ENCODE measurements around the gene RNF31. TPM values are rescaled to one million over a fixed set of nuclear protein-coding genes. Genes with fewer than 3 reads are reported as not detected.
A peak's percentile ranks its signal among the peaks of the same experiment; 100 is the strongest.

The RNF31 gene
- total RNA-seq, 2 experiments from 2014 or later = 73.7 to 98.4 TPM

DNA sequence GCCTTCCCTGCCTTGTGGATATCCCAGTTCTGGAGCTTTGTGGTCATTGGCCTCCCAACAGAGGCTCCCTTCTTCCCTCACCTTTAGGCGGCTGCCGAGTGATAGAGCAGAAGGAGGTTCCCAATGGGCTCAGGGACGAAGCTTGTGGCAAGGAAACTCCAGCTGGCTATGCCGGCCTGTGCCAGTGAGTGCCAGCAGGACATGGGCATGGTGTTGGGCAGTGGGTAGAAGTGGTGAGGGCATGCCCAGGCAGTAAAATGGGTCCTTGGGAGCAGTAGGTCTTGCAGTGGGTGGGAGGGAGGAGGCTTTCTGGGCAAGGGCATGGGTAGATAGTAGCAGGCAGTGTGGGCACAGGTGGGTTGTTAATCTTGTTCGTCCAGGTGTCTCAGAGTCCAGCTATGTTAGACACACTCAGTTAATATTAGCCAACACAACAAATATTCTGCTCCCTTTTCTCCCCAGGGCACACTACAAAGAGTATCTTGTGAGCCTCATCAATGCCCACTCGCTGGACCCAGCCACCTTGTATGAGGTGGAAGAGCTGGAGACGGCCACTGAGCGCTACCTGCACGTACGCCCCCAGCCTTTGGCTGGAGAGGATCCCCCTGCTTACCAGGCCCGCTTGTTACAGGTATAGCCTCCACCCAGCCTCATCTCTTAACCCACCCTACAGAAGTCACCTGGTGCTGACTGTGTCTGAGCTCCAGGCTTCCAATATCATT, 12.6 kb downstream of the RNF31 start:
- no peak for ATAC-seq
- Mint-ChIP-seq H3K4me3 (no peak overlapping the region), H3K27me3 (no peaks in the 10 kb centered on the region), H3K27ac (peak overlapping the region; percentile 97), H3K9me3 (ENCODE audit: low read depth) (no peaks in the 10 kb centered on the region), H3K36me3 (ENCODE audit: low read depth) (peaks cover 71% of the 10 kb centered on the region), H3K4me1 (peaks cover 32% of the 10 kb centered on the region)
- DNase-seq = no peak
- intact Hi-C loops (cut with DNase I, micrococcal nuclease) = loop anchor here in 1 of 2 experiments (2.0 kb wide), 1 partner anchor 145 kb away; no protein-coding TSS in a partner anchor
- POLR2A ChIA-PET = interaction anchor here (1.2 to 3.6 kb wide), 8 partner anchors 9 to 79 kb away, joined by 3 to 36 read pairs (median 7); partner anchors contain the start of genes CHMP4A, DCAF11, EMC9 and NRL
- CTCF ChIA-PET = interaction anchor here (0.6 to 3.6 kb wide), 15 partner anchors 9 to 147 kb away, joined by 3 to 43 read pairs (median 14); partner anchors contain the start of genes CIDEB, DCAF11, EMC9 and NRL

DNA sequence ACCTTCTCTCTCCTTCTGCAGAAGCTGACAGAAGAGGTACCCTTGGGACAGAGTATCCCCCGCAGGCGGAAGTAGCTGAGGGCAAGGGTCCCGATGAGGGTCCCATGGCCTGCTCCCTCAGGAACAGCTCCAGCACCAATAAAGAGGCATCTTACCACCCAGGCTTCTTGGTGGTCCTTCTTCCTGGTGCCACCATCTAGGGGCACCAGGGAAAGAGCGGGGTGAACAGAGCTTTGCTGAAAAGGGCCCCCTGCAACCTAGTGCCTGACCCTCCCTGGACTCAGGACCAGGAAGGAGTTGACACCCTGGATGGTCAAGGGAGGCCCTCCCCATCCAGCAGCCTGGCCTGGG, 13.2 kb downstream of the RNF31 start:
- H3K9me3 Mint-ChIP-seq (ENCODE audit: low read depth) = no peaks in the 10 kb centered on the region
- intact Hi-C loops (cut with DNase I, micrococcal nuclease) = loop anchor here in 1 of 2 experiments (2.0 kb wide), 1 partner anchor 146 kb away; no protein-coding TSS in a partner anchor
- ChIA-PET POLR2A (interaction anchor here (0.6 to 3.6 kb wide), 13 partner anchors 9 to 80 kb away, joined by 3 to 36 read pairs (median 5); partner anchors contain the start of genes CHMP4A, DCAF11, EMC9 and MDP1), CTCF (interaction anchor here (0.6 to 3.6 kb wide), 27 partner anchors 8 to 172 kb away, joined by 3 to 43 read pairs (median 6); partner anchors contain the start of genes CIDEB, DCAF11, DHRS4L2 and EMC9)
- DNase-seq = no peak
- peak overlapping the region; percentile 84 for H3K4me3 Mint-ChIP-seq
- peaks cover 35% of the 10 kb centered on the region for H3K4me1 Mint-ChIP-seq
- H3K36me3 Mint-ChIP-seq (ENCODE audit: low read depth) = peaks cover 72% of the 10 kb centered on the region
- H3K27me3 Mint-ChIP-seq = no peaks in the 10 kb centered on the region
- no peak for ATAC-seq
- H3K27ac Mint-ChIP-seq = peak overlapping the region; percentile 97

DNA sequence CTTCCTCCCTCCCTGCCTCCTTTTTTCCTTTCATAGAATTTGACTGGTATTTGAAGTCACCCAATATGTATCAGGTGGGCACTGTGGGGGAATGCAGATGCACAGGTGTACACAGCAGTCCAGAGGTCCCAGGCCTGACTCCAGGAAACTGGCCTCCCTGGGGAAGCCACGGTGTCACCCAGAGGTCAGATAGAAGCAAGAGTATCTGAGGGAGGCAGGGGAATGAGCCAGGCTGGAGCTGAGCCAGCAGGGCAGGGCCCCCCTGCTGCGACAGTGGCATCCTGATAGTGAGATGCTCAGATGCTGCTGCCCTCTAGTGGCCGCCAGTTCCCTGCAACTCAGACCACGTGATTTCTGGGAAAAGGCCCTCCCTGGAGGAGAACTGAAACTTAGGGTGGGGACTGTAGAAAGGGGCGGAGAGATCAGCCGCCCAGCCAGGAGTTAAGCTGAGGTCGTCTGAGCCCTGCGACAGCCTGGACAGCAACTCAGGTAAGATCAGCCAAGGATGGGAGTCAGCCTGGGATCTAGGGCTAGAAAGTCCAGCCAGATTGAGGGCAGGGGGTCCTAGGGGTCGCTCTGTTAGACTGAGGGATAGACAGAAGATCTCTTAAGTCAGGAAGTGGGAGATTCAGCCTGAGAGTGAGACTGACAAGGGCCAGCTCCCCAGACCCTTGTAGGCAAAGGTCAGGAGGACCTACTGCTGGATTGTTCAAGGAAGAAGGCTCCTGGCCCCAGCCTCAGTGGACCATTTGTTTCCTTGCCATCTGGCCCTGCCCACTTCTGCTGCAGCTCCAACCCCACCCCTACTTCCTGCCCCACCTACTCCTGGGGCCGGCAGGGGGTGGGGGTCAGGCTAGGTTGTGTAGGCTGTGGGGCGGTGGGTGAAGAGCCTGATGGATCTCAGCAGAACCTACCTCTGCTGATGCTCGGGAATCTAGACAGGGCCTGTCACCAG, 13.8 kb downstream of the RNF31 start, which contains the start of gene IRF9:
IRF9 (plus strand) TSS at position 416 of the 955 bp plus-strand sequence. CDS start 880 bp downstream, outside the sequence.
- peak within 1 kb of the TSS; percentile 97 for H3K27ac Mint-ChIP-seq
- peak within 1 kb of the TSS; percentile 84 for H3K4me3 Mint-ChIP-seq
- ChIA-PET CTCF (interaction anchor here (0.6 to 3.6 kb wide), 40 partner anchors 9 to 1066 kb away, joined by 3 to 43 read pairs (median 4); partner anchors contain the start of genes C14orf119, CHMP4A, CIDEB and DCAF11), POLR2A (interaction anchor here (0.6 to 3.6 kb wide), 20 partner anchors 8 to 112 kb away, joined by 3 to 36 read pairs (median 5); partner anchors contain the start of genes CHMP4A, DCAF11, EMC9 and IPO4)
- peaks cover 73% of the 10 kb centered on the region for H3K36me3 Mint-ChIP-seq (ENCODE audit: low read depth)
- ATAC-seq (peak; percentile 89), DNase-seq (peak; percentile 98)
- H3K9me3 Mint-ChIP-seq (ENCODE audit: low read depth) = no peaks in the 10 kb centered on the region
- H3K4me1 Mint-ChIP-seq = peaks cover 35% of the 10 kb centered on the region
- no peaks in the 10 kb centered on the region for H3K27me3 Mint-ChIP-seq
- intact Hi-C loops (cut with DNase I, micrococcal nuclease) = loop anchor here (1.0 to 2.0 kb wide), 17 partner anchors 14 to 269 kb away; partner anchors contain the start of genes DCAF11 (in 2 of the 2), EMC9 (in 2 of the 2), IPO4 (in 2 of the 2) and NRL (in 2 of the 2)

GRCh38 chr14:24162093-24162492, 14.8 kb downstream of the RNF31 start:
- no peaks in the 10 kb centered on the region for H3K9me3 Mint-ChIP-seq (ENCODE audit: low read depth)
- DNase-seq (peak; percentile 56), ATAC-seq (peak; percentile 13)
- H3K36me3 Mint-ChIP-seq (ENCODE audit: low read depth) = peaks cover 76% of the 10 kb centered on the region
- ChIA-PET POLR2A (interaction anchor here (0.6 to 3.6 kb wide), 15 partner anchors 7 to 111 kb away, joined by 3 to 36 read pairs (median 5); partner anchors contain the start of genes DCAF11, EMC9, IPO4 and NRL), CTCF (interaction anchor here (0.6 to 3.6 kb wide), 22 partner anchors 12 to 623 kb away, joined by 3 to 43 read pairs (median 6); partner anchors contain the start of genes CHMP4A, CIDEB, DCAF11 and EMC9)
- H3K27me3 Mint-ChIP-seq = no peaks in the 10 kb centered on the region
- intact Hi-C loops (cut with DNase I, micrococcal nuclease) = no loop called here
- peaks cover 38% of the 10 kb centered on the region for H3K4me1 Mint-ChIP-seq
- H3K27ac Mint-ChIP-seq = peak overlapping the region; percentile 97
- peak overlapping the region; percentile 84 for H3K4me3 Mint-ChIP-seq

GRCh38 chr14:24164518-24164991, 17.3 kb downstream of the RNF31 start:
- peaks cover 47% of the 10 kb centered on the region for H3K4me1 Mint-ChIP-seq
- H3K9me3 Mint-ChIP-seq (ENCODE audit: low read depth) = no peaks in the 10 kb centered on the region
- ChIA-PET POLR2A (interaction anchor here (1.2 to 1.6 kb wide), 5 partner anchors 9 to 50 kb away, joined by 3 to 4 read pairs (median 3); partner anchors contain the start of genes DCAF11, NRL and PSME1), CTCF (interaction anchor here (0.6 to 1.1 kb wide), 2 partner anchors 12 to 575 kb away, joined by 3 read pairs; no protein-coding TSS in a partner anchor)
- ATAC-seq = no peak
- no peaks in the 10 kb centered on the region for H3K27me3 Mint-ChIP-seq
- H3K4me3 Mint-ChIP-seq = no peak overlapping the region
- no peak for DNase-seq
- peaks cover 78% of the 10 kb centered on the region for H3K36me3 Mint-ChIP-seq (ENCODE audit: low read depth)
- H3K27ac Mint-ChIP-seq = peak overlapping the region; percentile 60
- intact Hi-C loops (cut with DNase I, micrococcal nuclease) = no loop called here

DNA sequence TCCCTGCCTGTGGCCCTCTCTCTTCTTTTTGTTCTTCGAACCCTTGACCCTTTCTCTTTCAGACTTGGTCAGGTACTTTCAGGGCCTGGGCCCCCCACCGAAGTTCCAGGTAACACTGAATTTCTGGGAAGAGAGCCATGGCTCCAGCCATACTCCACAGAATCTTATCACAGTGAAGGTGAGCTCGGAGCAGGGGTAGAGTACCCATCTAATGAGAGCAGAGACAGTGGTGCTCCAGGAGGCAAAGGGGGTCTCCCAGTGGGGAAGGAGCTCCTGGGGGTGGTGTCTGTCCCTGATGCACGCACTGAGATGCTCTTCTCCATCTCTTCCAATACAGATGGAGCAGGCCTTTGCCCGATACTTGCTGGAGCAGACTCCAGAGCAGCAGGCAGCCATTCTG, 18.5 kb downstream of the RNF31 start:
- H3K9me3 Mint-ChIP-seq (ENCODE audit: low read depth) = no peaks in the 10 kb centered on the region
- H3K4me1 Mint-ChIP-seq = peaks cover 48% of the 10 kb centered on the region
- ATAC-seq (no peak), DNase-seq (no peak)
- no peak overlapping the region for H3K4me3 Mint-ChIP-seq
- H3K36me3 Mint-ChIP-seq (ENCODE audit: low read depth) = peaks cover 76% of the 10 kb centered on the region
- peak overlapping the region; percentile 43 for H3K27ac Mint-ChIP-seq
- H3K27me3 Mint-ChIP-seq = no peaks in the 10 kb centered on the region
- ChIA-PET CTCF (interaction anchor here (0.6 to 1.1 kb wide), 2 partner anchors 11 to 153 kb away, joined by 3 read pairs; no protein-coding TSS in a partner anchor), POLR2A (interaction anchor here (0.6 to 1.3 kb wide), 5 partner anchors 8 to 195 kb away, joined by 3 to 6 read pairs (median 3); no protein-coding TSS in a partner anchor)
- intact Hi-C loops (cut with DNase I, micrococcal nuclease) = no loop called here

DNA sequence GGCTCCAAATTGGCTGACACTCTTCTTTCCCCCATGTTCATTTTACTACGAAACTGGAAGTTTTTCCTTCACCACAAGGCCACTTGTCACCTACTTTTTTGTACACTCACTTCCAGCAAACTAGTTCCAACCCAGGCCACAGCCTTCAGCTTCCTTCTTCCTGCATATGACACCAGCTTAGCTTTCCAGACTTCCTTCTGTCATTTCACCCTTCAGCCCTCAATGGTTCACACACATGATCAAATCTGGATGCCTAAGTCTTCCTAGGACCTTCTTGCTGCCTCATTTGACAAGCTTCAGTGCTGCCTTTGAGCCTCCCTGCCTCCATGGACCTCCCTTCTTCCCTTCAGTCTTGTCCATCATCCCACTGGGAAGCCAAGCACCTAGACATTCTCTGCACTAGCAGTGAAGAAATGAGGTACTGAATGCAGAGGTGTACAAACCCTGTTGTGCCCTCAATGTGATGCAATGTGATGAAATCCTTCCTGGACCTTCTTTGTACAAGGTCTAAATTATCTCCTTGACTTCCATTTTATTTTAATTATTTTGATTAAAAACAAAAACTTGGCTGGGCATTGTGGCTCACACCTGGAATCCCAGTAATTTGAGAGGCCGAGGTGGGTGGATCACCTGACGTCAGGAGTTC, 20.3 kb downstream of the RNF31 start:
- CTCF ChIA-PET = no interaction called here
- intact Hi-C loops (cut with DNase I, micrococcal nuclease) = no loop called here
- H3K4me1 Mint-ChIP-seq = peaks cover 52% of the 10 kb centered on the region

GRCh38 chr14:24171422-24172260, 24.3 kb downstream of the RNF31 start, which contains the start of gene REC8:
REC8 (plus strand) TSS chr14:24172080; CDS start chr14:24172553, 473 bp downstream.
- Mint-ChIP-seq H3K4me3 (peak within 1 kb of the TSS; percentile 66), H3K27me3 (no peaks in the 10 kb centered on the region), H3K27ac (peak within 1 kb of the TSS; percentile 69), H3K36me3 (ENCODE audit: low read depth) (peaks cover 46% of the 10 kb centered on the region), H3K4me1 (peaks cover 31% of the 10 kb centered on the region), H3K9me3 (ENCODE audit: low read depth) (no peaks in the 10 kb centered on the region)
- peak; percentile 75 for DNase-seq
- CTCF ChIA-PET = interaction anchor here (0.7 to 2.8 kb wide), 2 partner anchors 11 to 612 kb away, joined by 3 to 10 read pairs; partner anchors contain the start of gene IRF9
- POLR2A ChIA-PET = interaction anchor here (0.6 to 1.5 kb wide), 4 partner anchors 9 to 77 kb away, joined by 4 to 11 read pairs (median 4); partner anchors contain the start of gene IRF9
- intact Hi-C loops (cut with DNase I, micrococcal nuclease) = loop anchor here (1.0 to 2.0 kb wide), 2 partner anchors 17 kb away; partner anchors contain the start of gene IPO4 (in 2 of the 2)
- ATAC-seq = peak; percentile 81

More for the DNA sequence above, 20.3 kb downstream of the RNF31 start:
- no peak for DNase-seq
- H3K27me3 Mint-ChIP-seq = no peaks in the 10 kb centered on the region
- peak overlapping the region; percentile 58 for H3K27ac Mint-ChIP-seq
- ATAC-seq = no peak
- peaks cover 72% of the 10 kb centered on the region for H3K36me3 Mint-ChIP-seq (ENCODE audit: low read depth)
- H3K9me3 Mint-ChIP-seq (ENCODE audit: low read depth) = no peaks in the 10 kb centered on the region
- POLR2A ChIA-PET = interaction anchor here (0.6 kb wide), 1 partner anchor 30 kb away, joined by 8 read pairs; no protein-coding TSS in a partner anchor
- no peak overlapping the region for H3K4me3 Mint-ChIP-seq
